IPS-NIHi11 (cell line): ENCODE results near the gene TMEM245.
"Not testable (repeated sequence)": the region's sequence is repeated elsewhere in the genome, so short reads cannot be mapped to it uniquely, and the experiment has no call there.

Source experiments
- DNase-seq: peaks from one replicate; pipeline ENCODE4 v3.0.0; 2012; ENCODE audit warnings: mixed read lengths, low spot score

The TMEM245 gene

GRCh38 chr9:108991479-108991878 is 128.3 kb downstream of the TMEM245 start:
- DNase-seq: no peak

DNA sequence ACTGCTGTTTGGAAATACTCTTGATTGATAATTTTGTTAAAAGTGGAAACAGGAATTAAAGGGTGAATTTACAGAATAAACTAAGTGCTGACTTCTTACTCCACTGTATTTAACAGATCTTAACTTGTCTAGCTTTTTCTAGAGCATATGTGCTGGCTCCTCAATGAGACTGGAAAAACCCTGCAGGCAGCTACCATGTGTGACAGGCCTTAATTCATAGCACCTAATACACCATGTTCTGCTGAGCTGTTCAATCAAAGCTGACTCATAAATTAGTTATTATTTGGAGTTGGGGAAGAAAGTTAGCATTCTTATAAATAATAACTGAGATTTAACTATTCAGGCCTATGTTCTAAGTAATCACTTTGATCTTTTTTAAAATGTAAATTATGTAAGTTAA is 135.9 kb downstream of the TMEM245 start:
- DNase-seq: no peak

- DNase-seq: no peak
These were observed 138.9 kb downstream of the TMEM245 start for GRCh38 chr9:108980893-108981292.

GRCh38 chr9:108978205-108978604 is 141.5 kb downstream of the TMEM245 start:
- no peak for DNase-seq

GRCh38 chr9:108973895-108974294 is 145.9 kb downstream of the TMEM245 start:
- DNase-seq: no peak

- no peak for DNase-seq
These were observed 147.0 kb downstream of the TMEM245 start for GRCh38 chr9:108972626-108973209.

DNA sequence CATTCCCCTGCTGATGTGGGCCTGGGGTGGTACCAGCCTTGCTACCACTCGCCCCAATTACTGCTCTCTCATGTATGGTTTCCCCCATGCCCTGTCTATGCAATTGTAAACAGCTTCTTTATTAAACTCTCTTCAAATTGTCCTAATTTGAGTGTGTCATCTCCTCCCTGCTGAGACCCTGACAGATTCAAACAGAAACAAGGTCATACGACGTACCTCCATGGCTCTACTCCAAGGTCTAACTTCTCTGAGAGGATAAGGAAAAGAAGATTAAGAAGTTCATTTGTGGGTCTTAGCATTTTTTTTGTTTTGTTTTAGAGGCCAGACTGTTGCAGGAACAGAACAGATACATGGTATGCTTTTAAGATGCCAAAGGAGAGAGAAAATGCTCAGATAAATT is 147.6 kb downstream of the TMEM245 start:
- no peak for DNase-seq

GRCh38 chr9:108971392-108971791 is 148.4 kb downstream of the TMEM245 start:
- not testable (repeated sequence) for DNase-seq

GRCh38 chr9:108967916-108968315 is 151.8 kb downstream of the TMEM245 start:
- no peak for DNase-seq
